SK-N-SH treated with all-trans-retinoic acid at 6 μM for 48 hours (cell line): ENCODE measurements around the gene MEP1A.

Experiments
- ARNTL ChIP-seq: fragments of 450-650 bp; formaldehyde crosslinking; IDR thresholded peaks from 2 replicates; pipeline ENCODE4 v1.5.0; 2020; ENCODE audit warnings: low read depth, mild to moderate bottlenecking, moderate library complexity, borderline replicate concordance
- CREB5 ChIP-seq: fragments of 250-450 bp; sonication (Bioruptor Pico); IDR thresholded peaks from 2 replicates; pipeline ENCODE4 v1.5.1; 2020; ENCODE audit warnings: low read depth, mild to moderate bottlenecking, moderate library complexity
- CSDC2 ChIP-seq: fragments of 250-450 bp; sonication (Bioruptor Pico); IDR thresholded peaks from 2 replicates; pipeline ENCODE4 v1.5.0; 2020; ENCODE audit warnings: mild to moderate bottlenecking, moderate library complexity
- ESRRG ChIP-seq: fragments of 250-450 bp; sonication (Bioruptor Pico); IDR thresholded peaks from 2 replicates; pipeline ENCODE4 v1.6.1; 2021; ENCODE audit warnings: mild to moderate bottlenecking
- GLIS3 ChIP-seq: fragments of 250-450 bp; sonication (Bioruptor Pico); IDR thresholded peaks from 2 replicates; pipeline ENCODE4 v1.5.0; 2020; ENCODE audit warnings: mild to moderate bottlenecking, moderate library complexity
- PATZ1 ChIP-seq: fragments of 250-450 bp; sonication (Bioruptor Pico); IDR thresholded peaks from 2 replicates; pipeline ENCODE4 v1.8.0; 2020; ENCODE audit warnings: mild to moderate bottlenecking, moderate library complexity, borderline replicate concordance
- PPARA ChIP-seq: fragments of 250-450 bp; sonication (Bioruptor Pico); IDR thresholded peaks from 2 replicates; pipeline ENCODE4 v1.5.0; 2020; ENCODE audit warnings: mild to moderate bottlenecking, borderline replicate concordance
- TSHZ2 ChIP-seq: fragments of 250-450 bp; sonication (Bioruptor Pico); IDR thresholded peaks from 2 replicates; pipeline ENCODE4 v1.5.0; 2020; ENCODE audit warnings: mild to moderate bottlenecking, moderate library complexity
- ZFP30 ChIP-seq: fragments of 450-650 bp; formaldehyde crosslinking; IDR thresholded peaks from 2 replicates; pipeline ENCODE4 v1.5.0; 2022; ENCODE audit warnings: mild to moderate bottlenecking, moderate library complexity

- TF ChIP-seq ESRRG (CRISPR knock-in tag): no peak
- no peak for TF ChIP-seq ZFP30 (CRISPR knock-in tag)
- no peak for TF ChIP-seq CSDC2 (CRISPR knock-in tag)
- no peak for TF ChIP-seq GLIS3 (CRISPR knock-in tag)
- no peak for TF ChIP-seq PATZ1
- TF ChIP-seq PPARA (CRISPR knock-in tag): no peak
- TF ChIP-seq CREB5 (CRISPR knock-in tag): no peak
- no peak for TF ChIP-seq ARNTL (CRISPR knock-in tag)
- no peak for TF ChIP-seq TSHZ2 (CRISPR knock-in tag)
These were observed 39.6 kb downstream of the MEP1A start for GRCh38 chr6:46832816-46833215.
